RWPE1 (cell line): Measurements from ENCODE around the gene GPATCH4.

Experiments used
- CTCF ChIA-PET: fragments of 350-600 bp; sonication (Branson Sonifier 250); formaldehyde crosslinking; extraction: SDS; loops from one replicate; lab custom pipeline; 2021; lab: Yijun Ruan, JAX
- POLR2A ChIA-PET: fragments of 400-600 bp; formaldehyde crosslinking; extraction: SDS; loops from one replicate; lab custom pipeline; 2020; ENCODE audit warnings: antibody characterized with exemption; ENCODE audit not compliant: low non-redundant PET; lab: Yijun Ruan, JAX
- DNase-seq: peaks from one replicate; pipeline ENCODE4 v3.0.0; 2012; ENCODE audit warnings: low spot score
- H3K27ac ChIP-seq: fragments of 450-650 bp; 2 replicates; pipeline ENCODE4 v1.5.1; 2017
- CTCF ChIP-seq: fragments of 450-650 bp; conservative IDR thresholded peaks from 2 replicates; pipeline ENCODE4 v1.5.1; 2017; ENCODE audit warnings: low read depth, mild to moderate bottlenecking

Gene GPATCH4

GRCh38 chr1:156645056-156645455, 43.8 kb upstream of the GPATCH4 start:
- ChIA-PET CTCF (interaction anchor here (1.1 to 2.7 kb wide), 2 partner anchors 18 to 20 kb away, joined by 3 to 13 read pairs; no protein-coding TSS in a partner anchor), POLR2A (no interaction called here)
- DNase-seq = no peak
- no peak overlapping the region for H3K27ac ChIP-seq
- no peak for TF ChIP-seq CTCF

GRCh38 chr1:156644640-156645039, 43.4 kb upstream of the GPATCH4 start:
- CTCF ChIA-PET = interaction anchor here (2.7 kb wide), 1 partner anchor 17 kb away, joined by 13 read pairs; no protein-coding TSS in a partner anchor
- DNase-seq = no peak

GRCh38 chr1:156644146-156644545, 42.9 kb upstream of the GPATCH4 start:
- ChIA-PET POLR2A (no interaction called here), CTCF (interaction anchor here (0.6 to 2.7 kb wide), 2 partner anchors 17 to 27 kb away, joined by 6 to 13 read pairs; no protein-coding TSS in a partner anchor)
- no peak overlapping the region for H3K27ac ChIP-seq
- TF ChIP-seq CTCF = no peak
- no peak for DNase-seq

More at GRCh38 chr1:156644640-156645039, 43.4 kb upstream of the GPATCH4 start:
- H3K27ac ChIP-seq = no peak overlapping the region
- POLR2A ChIA-PET = no interaction called here
- no peak for TF ChIP-seq CTCF

GRCh38 chr1:156643778-156644092, 42.5 kb upstream of the GPATCH4 start:
- H3K27ac ChIP-seq = no peak overlapping the region
- DNase-seq = no peak
- TF ChIP-seq CTCF = no peak
- CTCF ChIA-PET = interaction anchor here (0.6 to 2.7 kb wide), 5 partner anchors 16 to 27 kb away, joined by 3 to 13 read pairs (median 4); partner anchors contain the start of gene HAPLN2
- POLR2A ChIA-PET = no interaction called here

- ChIA-PET CTCF (interaction anchor here (0.6 to 2.7 kb wide), 9 partner anchors 12 to 217 kb away, joined by 3 to 13 read pairs (median 4); partner anchors contain the start of genes HAPLN2 and NTRK1), POLR2A (no interaction called here)
- H3K27ac ChIP-seq = no peak overlapping the region
- TF ChIP-seq CTCF = no peak
- no peak for DNase-seq
Observed at GRCh38 chr1:156643049-156643777, 41.9 kb upstream of the GPATCH4 start.

- TF ChIP-seq CTCF = no peak
- DNase-seq = no peak
- ChIA-PET POLR2A (no interaction called here), CTCF (interaction anchor here (0.6 to 1.0 kb wide), 8 partner anchors 11 to 218 kb away, joined by 3 to 5 read pairs (median 4); partner anchors contain the start of genes HAPLN2 and NTRK1)
- H3K27ac ChIP-seq = no peak overlapping the region
Observed at GRCh38 chr1:156642265-156643048, 41.2 kb upstream of the GPATCH4 start.
